ENCODE data around the gene SH2D7. TPM values are rescaled to one million over a fixed set of nuclear protein-coding genes. Genes with fewer than 3 reads are reported as not detected.

Gene SH2D7
- total RNA-seq, 4 donors from 2014 or later, result not detected

- peak; percentile 47 for ATAC-seq (ENCODE audit: low FRiP score)
- DNase-seq (ENCODE audit: low spot score), result no peak
- no peak for TF ChIP-seq CTCF (IDR thresholded peaks at IDR 0.05)
Measured at GRCh38 chr15:78072080-78072892, 20.1 kb upstream of the SH2D7 start.

GRCh38 chr15:78073046-78073787 lies 19.1 kb upstream of the SH2D7 start:
- TF ChIP-seq CTCF (IDR thresholded peaks at IDR 0.05), result no peak
- no peak for ATAC-seq (ENCODE audit: low FRiP score)
- DNase-seq (ENCODE audit: low spot score), result no peak

- TF ChIP-seq CTCF (IDR thresholded peaks at IDR 0.05), result no peak
- ATAC-seq (ENCODE audit: low FRiP score), result peak; percentile 43
- DNase-seq (ENCODE audit: low spot score), result peak; percentile 24
Measured at GRCh38 chr15:78075490-78076230, 16.7 kb upstream of the SH2D7 start.

GRCh38 chr15:78076231-78077052 lies 15.9 kb upstream of the SH2D7 start:
- no peak for TF ChIP-seq CTCF (IDR thresholded peaks at IDR 0.05)
- peak; percentile 18 for DNase-seq (ENCODE audit: low spot score)
- ATAC-seq (ENCODE audit: low FRiP score), result no peak

GRCh38 chr15:78077053-78077870 lies 15.1 kb upstream of the SH2D7 start, which contains the start of gene TBC1D2B:
Gene TBC1D2B (minus strand): TSS chr15:78077711. CDS start chr15:78077652, 59 bp downstream.
- DNase-seq (ENCODE audit: low spot score) (peak; percentile 36), ATAC-seq (ENCODE audit: low FRiP score) (peak; percentile 74)

More at GRCh38 chr15:78077053-78077870, 15.1 kb upstream of the SH2D7 start, which contains the start of gene TBC1D2B:
- TF ChIP-seq CTCF (IDR thresholded peaks at IDR 0.05), result no peak
